ENCODE data around the gene ITGA7. TPM values are rescaled to one million over a fixed set of nuclear protein-coding genes. Genes with fewer than 3 reads are reported as not detected.

The ITGA7 gene
- total and polyA plus RNA-seq, 2 of the 8 experiments (the other 6 are each of a cell fraction or from before 2014, with no cell fraction given), result 57.6 to 86.1 TPM

- TF ChIP-seq CHD7 (IDR thresholded peaks at IDR 0.05; ENCODE audit: insufficient replicate concordance, low read length) (no peak), HDAC2 (IDR thresholded peaks at IDR 0.05; ENCODE audit: borderline replicate concordance in 1 of 2, low read depth in 2 of 2, low read length in 2 of 2) (no peak), MAFK (IDR thresholded peaks at IDR 0.05; ENCODE audit: low read depth, low read length) (no peak), EP300 (IDR thresholded peaks at IDR 0.05; ENCODE audit: borderline replicate concordance in 1 of 2, low read depth in 2 of 2, low read length in 2 of 2) (no peak), JUND (IDR thresholded peaks at IDR 0.05; ENCODE audit: low read length) (no peak), HDAC6 (IDR thresholded peaks at IDR 0.05; ENCODE audit: low read depth, low read length) (no peak), SRF (IDR thresholded peaks at IDR 0.05; ENCODE audit: low read depth, low read length) (no peak), SP4 (IDR thresholded peaks at IDR 0.05; ENCODE audit: low read length) (no peak), FOSL1 (IDR thresholded peaks at IDR 0.05; ENCODE audit: insufficient read depth, low read depth, low read length) (no peak)
- TF ChIP-seq, protein P1, sequence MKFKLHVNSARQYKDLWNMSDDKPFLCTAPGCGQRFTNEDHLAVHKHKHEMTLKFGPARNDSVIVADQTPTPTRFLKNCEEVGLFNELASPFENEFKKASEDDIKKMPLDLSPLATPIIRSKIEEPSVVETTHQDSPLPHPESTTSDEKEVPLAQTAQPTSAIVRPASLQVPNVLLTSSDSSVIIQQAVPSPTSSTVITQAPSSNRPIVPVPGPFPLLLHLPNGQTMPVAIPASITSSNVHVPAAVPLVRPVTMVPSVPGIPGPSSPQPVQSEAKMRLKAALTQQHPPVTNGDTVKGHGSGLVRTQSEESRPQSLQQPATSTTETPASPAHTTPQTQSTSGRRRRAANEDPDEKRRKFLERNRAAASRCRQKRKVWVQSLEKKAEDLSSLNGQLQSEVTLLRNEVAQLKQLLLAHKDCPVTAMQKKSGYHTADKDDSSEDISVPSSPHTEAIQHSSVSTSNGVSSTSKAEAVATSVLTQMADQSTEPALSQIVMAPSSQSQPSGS (IDR thresholded peaks at IDR 0.05; ENCODE audit: low read length), result no peak
Observed at GRCh38 chr12:55657212-55657611, 50.5 kb downstream of the ITGA7 start (continued).
